Measurements from ENCODE around the gene LANCL1. TPM values are rescaled to one million over a fixed set of nuclear protein-coding genes. Genes with fewer than 3 reads are reported as not detected.
"Not testable (repeated sequence)": the region's sequence is repeated elsewhere in the genome, so short reads cannot be mapped to it uniquely, and the experiment has no call there.

The LANCL1 gene
- total RNA-seq, 1 donor from 2014 or later = 29.5 TPM

GRCh38 chr2:210458395-210458794 lies 18.2 kb downstream of the LANCL1 start:
- H3K27me3 ChIP-seq (ENCODE audit: control insufficient read depth, insufficient read depth, low read length) = no peaks in the 10 kb centered on the region
- H3K4me3 ChIP-seq (ENCODE audit: low read depth, low read length) = no peak overlapping the region
- no peak for TF ChIP-seq CTCF (IDR thresholded peaks at IDR 0.05; ENCODE audit: insufficient read depth, low read length, poor library complexity, severe bottlenecking)
- no peaks in the 10 kb centered on the region for H3K36me3 ChIP-seq (ENCODE audit: control insufficient read depth, insufficient read depth, low read length)
- DNase-seq (ENCODE audit: low read depth) = no peak

- Histone ChIP-seq H3K36me3 (ENCODE audit: control insufficient read depth, insufficient read depth, low read length) (no peaks in the 10 kb centered on the region), H3K27me3 (ENCODE audit: control insufficient read depth, insufficient read depth, low read length) (no peaks in the 10 kb centered on the region), H3K4me3 (ENCODE audit: low read depth, low read length) (no peak overlapping the region)
- no peak for DNase-seq (ENCODE audit: low read depth)
- no peak for TF ChIP-seq CTCF (IDR thresholded peaks at IDR 0.05; ENCODE audit: insufficient read depth, low read length, poor library complexity, severe bottlenecking)
Observed at GRCh38 chr2:210456571-210456970, 20.0 kb downstream of the LANCL1 start.

- DNase-seq (ENCODE audit: low read depth) = no peak
- TF ChIP-seq CTCF (IDR thresholded peaks at IDR 0.05; ENCODE audit: insufficient read depth, low read length, poor library complexity, severe bottlenecking) = no peak
- Histone ChIP-seq H3K4me3 (ENCODE audit: low read depth, low read length) (no peak overlapping the region), H3K36me3 (ENCODE audit: control insufficient read depth, insufficient read depth, low read length) (no peaks in the 10 kb centered on the region), H3K27me3 (ENCODE audit: control insufficient read depth, insufficient read depth, low read length) (no peaks in the 10 kb centered on the region)
Observed at GRCh38 chr2:210454336-210454735, 22.2 kb downstream of the LANCL1 start.

- Histone ChIP-seq H3K4me3 (ENCODE audit: low read depth, low read length) (no peak overlapping the region), H3K36me3 (ENCODE audit: control insufficient read depth, insufficient read depth, low read length) (no peaks in the 10 kb centered on the region), H3K27me3 (ENCODE audit: control insufficient read depth, insufficient read depth, low read length) (no peaks in the 10 kb centered on the region)
- no peak for DNase-seq (ENCODE audit: low read depth)
- TF ChIP-seq CTCF (IDR thresholded peaks at IDR 0.05; ENCODE audit: insufficient read depth, low read length, poor library complexity, severe bottlenecking) = no peak
Observed at GRCh38 chr2:210452194-210452593, 24.4 kb downstream of the LANCL1 start.

- H3K27me3 ChIP-seq (ENCODE audit: control insufficient read depth, insufficient read depth, low read length); H3K4me3 ChIP-seq (ENCODE audit: low read depth, low read length); H3K36me3 ChIP-seq (ENCODE audit: control insufficient read depth, insufficient read depth, low read length); DNase-seq (ENCODE audit: low read depth): not testable (repeated sequence)
Observed at GRCh38 chr2:210450942-210451341, 25.6 kb downstream of the LANCL1 start.

- H3K27me3 ChIP-seq (ENCODE audit: control insufficient read depth, insufficient read depth, low read length) = no peaks in the 10 kb centered on the region
- H3K4me3 ChIP-seq (ENCODE audit: low read depth, low read length) = no peak overlapping the region
- H3K36me3 ChIP-seq (ENCODE audit: control insufficient read depth, insufficient read depth, low read length) = no peaks in the 10 kb centered on the region
- DNase-seq (ENCODE audit: low read depth) = no peak
- no peak for TF ChIP-seq CTCF (IDR thresholded peaks at IDR 0.05; ENCODE audit: insufficient read depth, low read length, poor library complexity, severe bottlenecking)
Observed at GRCh38 chr2:210445732-210446131, 30.8 kb downstream of the LANCL1 start.

Data from kidney epithelial cell (primary cell).